PFSK-1 (cell line): ENCODE measurements around the gene ZNF502.

Experiments
- REST ChIP-seq, 2 experiments: IDR thresholded peaks; 2 replicates each; pipeline versions ENCODE4 v1.6.1 to v1.8.0; 2011 to 2012; ENCODE audit warnings: low read depth in 2 of 2, low read length in 2 of 2, control low read depth in 1 of 2, inconsistent platforms in 1 of 2, mild to moderate bottlenecking in 1 of 2, moderate library complexity in 1 of 2; ENCODE audit not compliant: insufficient read depth in 1 of 2
- TAF1 ChIP-seq: IDR thresholded peaks from 2 replicates; pipeline ENCODE4 v1.6.1; 2012; ENCODE audit warnings: low read length, control low read depth, borderline replicate concordance; ENCODE audit not compliant: insufficient read depth

- no peak for TF ChIP-seq REST (IDR thresholded peaks at IDR 0.05; ENCODE audit: insufficient read depth in 1 of 2, low read depth in 2 of 2, low read length in 2 of 2)
- TF ChIP-seq TAF1, result no peak
Measured at GRCh38 chr3:44678480-44679116, 33.9 kb upstream of the ZNF502 start.
